HTERT RPE-1 (cell line): ENCODE measurements around the gene POLR2E.

Experiments
- in situ Hi-C: fragments of 300-500 bp; cut with MboI; formaldehyde crosslinking; loops from 4 replicates; pipeline ENCODE4 v1.14.3; 2020; ENCODE audit warnings: low sequenced_read_pairs

The POLR2E gene

GRCh38 chr19:1051791-1052190 is 43.4 kb downstream of the POLR2E start:
- in situ Hi-C loops = no loop called here

GRCh38 chr19:1050989-1051788 is 44.0 kb downstream of the POLR2E start:
- in situ Hi-C loops = no loop called here

- in situ Hi-C loops = no loop called here
These were observed 45.4 kb downstream of the POLR2E start for GRCh38 chr19:1049800-1050199.

GRCh38 chr19:1049106-1049505 is 46.1 kb downstream of the POLR2E start:
- in situ Hi-C loops = no loop called here

- in situ Hi-C loops = no loop called here
These were observed 47.5 kb downstream of the POLR2E start for GRCh38 chr19:1047696-1048147.

- in situ Hi-C loops = no loop called here
These were observed 48.1 kb downstream of the POLR2E start for GRCh38 chr19:1046836-1047695.

- in situ Hi-C loops = no loop called here
These were observed 49.0 kb downstream of the POLR2E start for GRCh38 chr19:1046117-1046626.

- in situ Hi-C loops = no loop called here
These were observed 50.0 kb downstream of the POLR2E start for GRCh38 chr19:1045247-1045603.

- in situ Hi-C loops = no loop called here
These were observed 52.3 kb downstream of the POLR2E start for GRCh38 chr19:1042689-1043511.

- in situ Hi-C loops = no loop called here
These were observed 53.1 kb downstream of the POLR2E start for GRCh38 chr19:1041835-1042685.

GRCh38 chr19:1041272-1041834 is 53.8 kb downstream of the POLR2E start:
- in situ Hi-C loops = no loop called here

GRCh38 chr19:1040476-1041271 is 54.5 kb downstream of the POLR2E start:
- in situ Hi-C loops = no loop called here

- in situ Hi-C loops = no loop called here
These were observed 55.3 kb downstream of the POLR2E start, which contains the start of gene ABCA7 for GRCh38 chr19:1039646-1040475. ABCA7 (plus strand) TSS chr19:1040107; CDS start chr19:1041362, 1,255 bp downstream.

GRCh38 chr19:1038978-1039645 is 56.1 kb downstream of the POLR2E start:
- in situ Hi-C loops = no loop called here

- in situ Hi-C loops = no loop called here
These were observed 57.5 kb downstream of the POLR2E start for GRCh38 chr19:1037621-1038064.
